Cardiac muscle cell (in vitro differentiated cells and primary cell): ENCODE measurements around the gene ZGPAT. TPM values are rescaled to one million over a fixed set of nuclear protein-coding genes. Genes with fewer than 3 reads are reported as not detected.
A peak's percentile ranks its signal among the peaks of the same experiment; 100 is the strongest.

Source experiments
- DNase-seq, 2 donors: peaks; one replicate each; pipeline versions ENCODE4 v3.0.0 to v3.0.0-alpha.2; 2010 to 2017; ENCODE audit warnings: low read depth in 1 of 2, low spot score in 1 of 2
- H3K27ac ChIP-seq: fragments of 200-600 bp; sonication (generic); 2 replicates; pipeline ENCODE4 v1.5.1; 2016
- H3K27me3 ChIP-seq: fragments of 200-600 bp; sonication (generic); 2 replicates; pipeline ENCODE4 v1.6.0; 2016; ENCODE audit warnings: control low read depth
- H3K36me3 ChIP-seq: fragments of 200-600 bp; sonication (generic); 2 replicates; pipeline ENCODE4 v1.5.1; 2016; ENCODE audit warnings: control low read depth
- H3K4me1 ChIP-seq: fragments of 200-600 bp; sonication (generic); 2 replicates; pipeline ENCODE4 v1.8.1; 2017; ENCODE audit warnings: low read depth, mild to moderate bottlenecking, mixed run types
- H3K4me3 ChIP-seq: fragments of 200-600 bp; sonication (generic); 2 replicates; pipeline ENCODE4 v1.5.1; 2016; ENCODE audit warnings: mild to moderate bottlenecking
- H3K9me3 ChIP-seq: fragments of 200-600 bp; sonication (generic); 2 replicates; pipeline ENCODE4 v1.5.1; 2017; ENCODE audit warnings: low read depth, mild to moderate bottlenecking, control low read depth
- polyA plus RNA-seq: library from polyadenylated mRNA; unstranded; fragments of >200 nt; fragmentation: Nextera tagmentation; extraction: Ambion mirVana; gene quantifications from 2 replicates; pipeline ENCODE4 v1.2.1, GENCODE V29; 2016
- total RNA-seq: library from RNA; depleted of rRNA; stranded (reverse); fragments of >200 nt; gene quantifications from 2 replicates; pipeline ENCODE4 v1.2.3, GENCODE V29; 2016
- TF ChIP-seq, protein P1 (sequence below): IDR thresholded peaks from 2 replicates; pipeline ENCODE4 v1.5.1; 2012; ENCODE audit warnings: low read depth, mild to moderate bottlenecking, low read length

ZGPAT gene
- total and polyA plus RNA-seq, 2 experiments from 2014 or later: 36.3 to 37.5 TPM

DNA sequence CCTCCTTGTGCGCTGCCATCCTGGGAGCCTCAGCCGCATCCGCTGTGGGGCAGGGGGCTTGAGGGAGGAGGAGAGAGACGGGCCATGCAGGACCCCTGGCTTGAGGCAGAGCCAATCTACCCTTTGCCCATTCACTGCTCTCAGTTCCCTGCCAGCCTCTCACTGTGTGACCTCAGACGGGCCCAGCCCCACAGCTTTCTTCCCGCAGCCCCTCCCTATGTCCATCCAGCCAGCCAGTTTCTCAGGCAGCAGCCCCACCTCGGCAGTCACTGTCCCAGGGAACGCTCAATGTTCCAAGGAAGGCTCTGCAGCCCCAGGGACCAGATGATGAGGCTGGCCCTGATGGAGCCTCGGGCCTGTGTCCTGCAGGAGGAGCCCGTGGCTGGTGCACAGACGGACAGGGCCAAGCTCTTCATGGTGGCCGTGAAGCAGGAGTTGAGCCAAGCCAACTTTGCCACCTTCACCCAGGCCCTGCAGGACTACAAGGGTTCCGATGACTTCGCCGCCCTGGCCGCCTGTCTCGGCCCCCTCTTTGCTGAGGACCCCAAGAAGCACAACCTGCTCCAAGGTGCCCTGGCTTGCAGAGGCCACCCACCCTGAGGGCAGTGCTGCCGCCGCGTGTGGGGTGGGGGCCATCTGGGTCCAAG, 15.3 kb upstream of the ZGPAT start:
- no peaks in the 10 kb centered on the region for H3K36me3 ChIP-seq
- TF ChIP-seq, protein P1, sequence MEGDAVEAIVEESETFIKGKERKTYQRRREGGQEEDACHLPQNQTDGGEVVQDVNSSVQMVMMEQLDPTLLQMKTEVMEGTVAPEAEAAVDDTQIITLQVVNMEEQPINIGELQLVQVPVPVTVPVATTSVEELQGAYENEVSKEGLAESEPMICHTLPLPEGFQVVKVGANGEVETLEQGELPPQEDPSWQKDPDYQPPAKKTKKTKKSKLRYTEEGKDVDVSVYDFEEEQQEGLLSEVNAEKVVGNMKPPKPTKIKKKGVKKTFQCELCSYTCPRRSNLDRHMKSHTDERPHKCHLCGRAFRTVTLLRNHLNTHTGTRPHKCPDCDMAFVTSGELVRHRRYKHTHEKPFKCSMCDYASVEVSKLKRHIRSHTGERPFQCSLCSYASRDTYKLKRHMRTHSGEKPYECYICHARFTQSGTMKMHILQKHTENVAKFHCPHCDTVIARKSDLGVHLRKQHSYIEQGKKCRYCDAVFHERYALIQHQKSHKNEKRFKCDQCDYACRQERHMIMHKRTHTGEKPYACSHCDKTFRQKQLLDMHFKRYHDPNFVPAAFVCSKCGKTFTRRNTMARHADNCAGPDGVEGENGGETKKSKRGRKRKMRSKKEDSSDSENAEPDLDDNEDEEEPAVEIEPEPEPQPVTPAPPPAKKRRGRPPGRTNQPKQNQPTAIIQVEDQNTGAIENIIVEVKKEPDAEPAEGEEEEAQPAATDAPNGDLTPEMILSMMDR: no peak
- H3K27ac ChIP-seq: peak overlapping the region; percentile 43
- H3K9me3 ChIP-seq: no peaks in the 10 kb centered on the region
- H3K27me3 ChIP-seq: no peaks in the 10 kb centered on the region
- H3K4me3 ChIP-seq: no peak overlapping the region
- H3K4me1 ChIP-seq: peaks cover 6% of the 10 kb centered on the region
- DNase-seq: no peak

DNA sequence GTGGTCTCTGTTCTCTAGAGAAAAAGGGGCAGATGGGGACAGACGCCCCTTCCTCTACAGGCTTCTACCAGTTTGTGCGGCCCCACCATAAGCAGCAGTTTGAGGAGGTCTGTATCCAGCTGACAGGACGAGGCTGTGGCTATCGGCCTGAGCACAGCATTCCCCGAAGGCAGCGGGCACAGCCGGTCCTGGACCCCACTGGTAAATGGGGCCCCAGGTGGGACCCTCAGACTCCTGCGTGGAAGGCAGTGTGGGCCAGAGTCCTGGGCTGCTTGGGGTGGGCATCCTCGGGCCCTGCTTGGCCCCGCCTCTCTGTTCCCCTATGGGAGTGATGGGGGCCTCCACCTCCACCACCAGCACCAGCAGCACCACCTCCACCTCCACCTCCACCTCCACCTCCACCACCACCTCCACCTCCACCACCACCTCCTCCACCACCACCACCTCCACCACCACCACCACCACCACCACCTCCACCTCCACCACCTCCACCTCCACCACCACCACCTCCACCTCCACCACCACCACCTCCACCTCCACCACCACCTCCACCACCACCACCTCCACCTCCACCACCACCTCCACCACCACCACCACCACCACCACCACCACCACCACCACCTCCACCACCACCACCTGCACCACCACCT, 14.6 kb upstream of the ZGPAT start:
- Histone ChIP-seq H3K4me1 (peaks cover 6% of the 10 kb centered on the region), H3K27ac (peak overlapping the region; percentile 43), H3K36me3 (no peaks in the 10 kb centered on the region), H3K27me3 (no peaks in the 10 kb centered on the region), H3K4me3 (no peak overlapping the region), H3K9me3 (no peaks in the 10 kb centered on the region)
- TF ChIP-seq, protein P1: no peak
- no peak for DNase-seq

DNA sequence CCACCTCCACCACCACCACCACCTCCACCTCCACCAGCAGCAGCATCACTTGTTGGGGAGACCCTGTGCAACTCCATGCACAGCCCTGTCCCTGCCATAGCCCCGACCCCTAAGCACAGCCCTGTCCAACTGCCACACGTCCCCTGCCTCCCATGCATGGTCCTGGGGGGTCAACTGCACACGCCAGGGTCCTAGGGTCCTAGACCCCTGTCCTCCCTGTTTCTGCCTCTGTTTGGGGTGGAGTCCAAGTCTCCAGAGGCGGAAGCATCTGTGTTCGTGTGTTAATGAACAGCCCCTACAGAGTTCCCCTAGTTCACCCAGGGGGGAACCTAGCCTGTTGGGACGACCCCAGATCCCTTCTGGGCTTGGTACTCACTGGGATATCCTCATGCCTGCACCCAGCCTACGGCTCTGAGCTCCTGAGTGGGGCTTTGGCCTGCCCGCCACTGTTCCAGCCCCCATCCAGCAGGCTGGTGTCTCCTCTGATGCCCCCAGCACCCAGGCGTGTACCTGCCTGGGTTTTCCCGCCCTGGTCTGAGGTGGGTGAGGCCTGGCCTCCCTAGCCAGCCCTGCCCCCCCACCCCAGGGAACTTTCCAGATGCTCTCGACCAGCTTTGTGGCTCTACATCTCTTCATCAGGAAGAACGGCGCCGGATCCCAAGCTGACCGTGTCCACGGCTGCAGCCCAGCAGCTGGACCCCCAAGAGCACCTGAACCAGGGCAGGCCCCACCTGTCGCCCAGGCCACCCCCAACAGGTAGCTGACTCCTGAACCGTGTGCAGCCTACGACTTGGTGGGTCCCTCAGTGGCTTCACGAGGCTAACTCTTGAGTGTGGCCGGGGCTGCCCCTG, 13.9 kb upstream of the ZGPAT start:
- Histone ChIP-seq H3K4me3 (no peak overlapping the region), H3K4me1 (peaks cover 6% of the 10 kb centered on the region), H3K9me3 (no peaks in the 10 kb centered on the region), H3K27ac (no peak overlapping the region), H3K27me3 (no peaks in the 10 kb centered on the region), H3K36me3 (no peaks in the 10 kb centered on the region)
- TF ChIP-seq, protein P1: no peak
- DNase-seq: no peak

DNA sequence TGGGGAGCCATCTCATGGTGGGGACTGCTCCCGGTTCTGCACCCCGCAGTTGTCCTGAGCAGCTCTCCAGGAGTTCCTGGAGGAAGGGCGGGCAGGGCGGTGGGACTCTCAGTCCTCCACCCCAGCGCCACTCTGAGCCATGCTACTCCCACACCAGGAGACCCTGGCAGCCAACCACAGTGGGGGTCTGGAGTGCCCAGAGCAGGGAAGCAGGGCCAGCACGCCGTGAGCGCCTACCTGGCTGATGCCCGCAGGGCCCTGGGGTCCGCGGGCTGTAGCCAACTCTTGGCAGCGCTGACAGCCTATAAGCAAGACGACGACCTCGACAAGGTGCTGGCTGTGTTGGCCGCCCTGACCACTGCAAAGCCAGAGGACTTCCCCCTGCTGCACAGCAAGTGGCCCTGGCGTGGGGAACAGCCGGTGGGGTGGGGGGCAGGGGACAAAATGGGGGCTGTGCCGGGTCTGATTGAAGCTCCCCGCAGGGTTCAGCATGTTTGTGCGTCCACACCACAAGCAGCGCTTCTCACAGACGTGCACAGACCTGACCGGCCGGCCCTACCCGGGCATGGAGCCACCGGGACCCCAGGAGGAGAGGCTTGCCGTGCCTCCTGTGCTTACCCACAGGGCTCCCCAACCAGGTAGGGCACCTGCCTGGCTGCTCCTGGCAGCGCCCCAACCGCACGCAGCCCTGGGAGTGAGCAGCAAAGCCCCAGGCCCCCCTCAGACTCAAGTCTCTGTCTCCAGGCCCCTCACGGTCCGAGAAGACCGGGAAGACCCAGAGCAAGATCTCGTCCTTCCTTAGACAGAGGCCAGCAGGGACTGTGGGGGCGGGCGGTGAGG, 13.0 kb upstream of the ZGPAT start:
- H3K27me3 ChIP-seq: no peaks in the 10 kb centered on the region
- H3K9me3 ChIP-seq: no peaks in the 10 kb centered on the region
- no peak overlapping the region for H3K4me3 ChIP-seq
- peaks cover 6% of the 10 kb centered on the region for H3K4me1 ChIP-seq
- H3K36me3 ChIP-seq: no peaks in the 10 kb centered on the region
- TF ChIP-seq, protein P1: no peak
- DNase-seq: no peak
- H3K27ac ChIP-seq: no peak overlapping the region
